SK-N-MC (cell line): Measurements from ENCODE around the gene ROCK2.

Experiments
- DNase-seq: peaks from one replicate; pipeline ENCODE4 v3.0.0-alpha.2; 2011; ENCODE audit warnings: low read depth, low spot score
- H3K27ac ChIP-seq: fragments of 200-600 bp; sonication (generic); 2 replicates; pipeline ENCODE4 v1.5.1; 2016; ENCODE audit warnings: mixed run types
- H3K36me3 ChIP-seq: fragments of 200-600 bp; sonication (generic); 2 replicates; pipeline ENCODE4 v1.6.1; 2017; ENCODE audit warnings: antibody characterized with exemption, low read length, mixed read lengths; ENCODE audit not compliant: insufficient read depth
- H3K4me3 ChIP-seq: fragments of 200-600 bp; sonication (generic); 2 replicates; pipeline ENCODE4 v1.5.1; 2016
- H3K9ac ChIP-seq: fragments of 200-600 bp; sonication (generic); 2 replicates; pipeline ENCODE4 v1.8.0; 2017; ENCODE audit warnings: mixed run types, mixed read lengths; ENCODE audit not compliant: insufficient read length
- H3K9me3 ChIP-seq: fragments of 200-600 bp; sonication (generic); 2 replicates; pipeline ENCODE4 v1.6.1; 2017; ENCODE audit warnings: low read depth, mild to moderate bottlenecking, antibody characterized with exemption, low read length, moderate library complexity, mixed read lengths
- EZH2 ChIP-seq: fragments of 200-600 bp; sonication (generic); IDR thresholded peaks from one replicate; pipeline ENCODE4 v1.6.1; 2017; ENCODE audit warnings: antibody characterized with exemption
- FOXP2 ChIP-seq: optimal IDR thresholded peaks from 2 replicates; pipeline ENCODE3; 2011; ENCODE audit warnings: mild to moderate bottlenecking, moderate library complexity; ENCODE audit not compliant: insufficient read depth; ENCODE audit errors: extremely low read length, control extremely low read depth
- POLR2AphosphoS5 ChIP-seq: IDR thresholded peaks from 2 replicates; pipeline ENCODE4 v1.6.1; 2012; ENCODE audit warnings: mild to moderate bottlenecking, low read depth, low read length, borderline replicate concordance

ROCK2 gene

DNA sequence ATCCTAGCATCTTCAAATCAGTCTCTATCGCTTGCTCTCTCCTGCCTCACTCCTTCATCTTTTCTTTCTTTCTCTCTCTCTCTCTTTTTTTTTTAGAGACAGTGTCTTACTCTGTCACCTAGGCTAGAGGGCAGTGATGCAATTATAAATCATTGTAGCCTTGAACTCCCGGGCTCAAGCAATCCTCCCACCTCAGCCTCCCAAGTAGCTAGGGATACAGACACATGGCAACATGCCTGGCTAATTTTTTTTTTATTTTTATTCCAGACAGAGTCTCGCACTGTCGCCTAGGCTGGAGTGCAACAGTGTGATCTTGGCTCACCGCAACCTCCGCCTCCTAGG, 199.7 kb downstream of the ROCK2 start:
- Histone ChIP-seq H3K36me3 (no peaks in the 10 kb centered on the region), H3K9me3 (no peaks in the 10 kb centered on the region), H3K27ac (no peak overlapping the region), H3K9ac (no peak overlapping the region), H3K4me3 (no peak overlapping the region)
- DNase-seq: no peak
- TF ChIP-seq FOXP2 (no peak), EZH2 (no peak), POLR2AphosphoS5 (no peak)

DNA sequence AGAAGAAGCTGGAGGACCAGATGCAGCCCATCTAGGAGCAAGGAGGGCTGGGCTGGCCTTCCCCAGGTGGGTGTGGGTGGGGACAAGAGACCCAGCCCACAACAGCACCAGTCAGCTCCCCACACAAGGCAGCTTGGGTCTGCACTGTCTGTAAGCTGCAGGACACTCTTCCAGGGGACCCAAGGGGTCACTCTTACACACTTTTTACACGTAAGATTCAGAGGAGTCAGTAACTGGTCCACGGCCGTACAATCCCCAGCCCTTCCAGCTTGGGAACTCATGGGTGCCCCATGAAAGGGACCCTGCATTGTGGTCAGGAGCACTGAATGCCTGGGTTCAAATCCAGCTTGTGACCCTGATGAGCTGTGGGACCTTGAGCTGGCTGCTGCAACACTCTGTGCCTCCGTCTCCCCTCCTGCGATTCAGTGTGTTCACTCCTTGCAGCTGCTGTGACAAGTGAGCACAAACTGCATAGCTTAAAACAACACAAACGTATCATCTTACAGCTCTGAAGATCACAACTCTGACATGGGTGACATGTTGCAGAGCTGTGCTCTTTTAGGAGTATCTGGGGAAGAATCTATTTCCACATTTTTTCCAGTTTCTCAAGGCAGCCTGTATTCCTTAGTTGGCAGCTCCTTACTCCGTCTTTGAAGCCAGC, 200.2 kb downstream of the ROCK2 start:
- Histone ChIP-seq H3K36me3 (no peaks in the 10 kb centered on the region), H3K4me3 (no peak overlapping the region), H3K9me3 (no peaks in the 10 kb centered on the region), H3K27ac (no peak overlapping the region), H3K9ac (no peak overlapping the region)
- TF ChIP-seq POLR2AphosphoS5: no peak
- TF ChIP-seq FOXP2: no peak
- no peak for TF ChIP-seq EZH2
- no peak for DNase-seq

DNA sequence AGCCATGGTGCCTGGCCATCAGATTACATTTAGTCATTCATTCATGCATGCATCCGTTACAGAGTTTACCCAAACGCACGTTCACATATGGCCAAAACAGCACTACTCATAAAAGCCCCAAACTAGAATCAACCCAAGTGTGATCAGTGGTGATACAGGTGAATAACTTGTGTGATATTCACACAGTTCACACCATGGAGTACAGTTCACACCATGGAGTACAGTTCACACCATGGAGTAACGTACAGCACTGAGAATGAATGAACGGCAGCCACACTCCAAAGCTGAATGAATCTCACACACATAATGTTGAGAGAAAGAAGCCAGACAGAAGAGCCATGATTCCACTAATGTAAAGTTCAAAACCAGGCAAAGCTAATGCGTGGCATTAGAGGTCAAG, 201.4 kb downstream of the ROCK2 start:
- Histone ChIP-seq H3K9me3 (no peaks in the 10 kb centered on the region), H3K9ac (no peak overlapping the region), H3K36me3 (no peaks in the 10 kb centered on the region)

DNA sequence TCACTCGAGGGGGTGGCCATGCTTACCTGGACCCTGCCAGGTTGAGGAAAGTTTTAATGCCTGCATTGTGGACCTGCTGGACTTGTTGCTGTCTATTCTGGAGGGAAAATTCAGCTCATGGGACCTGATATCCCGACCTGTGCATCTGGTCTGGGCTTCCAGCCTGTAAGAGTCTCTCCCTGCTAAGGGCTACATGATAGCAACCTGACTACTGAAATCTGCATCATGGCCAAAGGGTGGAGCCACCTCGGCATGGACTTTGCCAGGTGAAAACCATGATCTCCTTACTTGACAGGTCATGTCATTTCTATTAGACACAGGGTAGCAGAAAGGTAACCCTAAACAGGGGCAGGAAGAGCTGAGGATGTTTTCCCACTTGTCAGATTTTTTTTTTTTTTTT, 202.1 kb downstream of the ROCK2 start:
- no peak overlapping the region for H3K27ac ChIP-seq
- no peaks in the 10 kb centered on the region for H3K9me3 ChIP-seq
- TF ChIP-seq POLR2AphosphoS5 (no peak), FOXP2 (no peak), EZH2 (no peak)

More for the DNA sequence above, 201.4 kb downstream of the ROCK2 start:
- H3K4me3 ChIP-seq: no peak overlapping the region
- DNase-seq: no peak
- TF ChIP-seq EZH2 (no peak), POLR2AphosphoS5 (no peak), FOXP2 (no peak)
- no peak overlapping the region for H3K27ac ChIP-seq

DNA sequence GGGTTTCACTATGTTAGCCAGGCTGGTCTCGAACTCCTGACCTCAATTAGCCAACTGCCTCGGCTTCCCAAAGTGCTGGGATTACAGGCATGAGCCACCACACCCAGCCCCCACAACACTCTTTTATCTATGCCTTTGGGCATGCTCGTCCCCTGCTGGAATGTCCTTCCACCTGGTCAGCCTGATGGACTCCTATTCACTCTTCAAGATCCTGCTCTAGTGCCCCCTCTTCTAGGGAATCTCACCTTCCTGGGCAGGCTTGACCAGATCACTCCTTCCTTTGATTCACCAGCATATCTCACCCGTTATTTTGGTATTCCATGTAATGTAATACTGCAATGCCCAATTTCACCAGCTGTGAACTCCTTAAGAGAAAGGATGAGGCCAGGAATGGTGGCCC, 203.1 kb downstream of the ROCK2 start:
- Histone ChIP-seq H3K36me3 (no peaks in the 10 kb centered on the region), H3K9me3 (no peaks in the 10 kb centered on the region), H3K4me3 (no peak overlapping the region), H3K9ac (no peak overlapping the region), H3K27ac (no peak overlapping the region)
- no peak for TF ChIP-seq FOXP2
- no peak for TF ChIP-seq EZH2
- TF ChIP-seq POLR2AphosphoS5: no peak
- DNase-seq: no peak

More for the DNA sequence above, 202.1 kb downstream of the ROCK2 start:
- Histone ChIP-seq H3K36me3 (no peaks in the 10 kb centered on the region), H3K9ac (no peak overlapping the region), H3K4me3 (no peak overlapping the region)
- no peak for DNase-seq

DNA sequence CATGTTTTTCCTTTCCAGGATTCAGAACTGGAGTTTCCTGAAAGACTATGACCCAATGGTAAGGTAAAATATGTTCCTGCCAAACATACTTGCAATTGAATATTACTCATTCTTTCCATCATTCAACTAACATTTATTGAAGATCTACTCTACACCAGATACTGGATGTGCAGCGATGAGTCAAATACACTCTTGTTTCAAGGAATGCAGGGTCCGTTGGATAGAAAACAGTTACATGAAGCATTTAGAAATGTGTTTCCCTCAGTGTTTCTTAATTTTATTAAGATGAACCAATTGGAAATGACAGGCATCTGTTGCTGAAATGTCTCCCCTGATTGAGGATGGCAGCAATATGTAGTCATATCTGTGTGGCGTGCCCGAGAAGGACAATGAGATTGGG, 203.9 kb downstream of the ROCK2 start:
- no peak for DNase-seq
- TF ChIP-seq POLR2AphosphoS5: no peak
- no peak for TF ChIP-seq FOXP2
- no peak for TF ChIP-seq EZH2
- no peaks in the 10 kb centered on the region for H3K36me3 ChIP-seq
- H3K9me3 ChIP-seq: no peaks in the 10 kb centered on the region
- no peak overlapping the region for H3K4me3 ChIP-seq
- H3K27ac ChIP-seq: no peak overlapping the region
- H3K9ac ChIP-seq: no peak overlapping the region

DNA sequence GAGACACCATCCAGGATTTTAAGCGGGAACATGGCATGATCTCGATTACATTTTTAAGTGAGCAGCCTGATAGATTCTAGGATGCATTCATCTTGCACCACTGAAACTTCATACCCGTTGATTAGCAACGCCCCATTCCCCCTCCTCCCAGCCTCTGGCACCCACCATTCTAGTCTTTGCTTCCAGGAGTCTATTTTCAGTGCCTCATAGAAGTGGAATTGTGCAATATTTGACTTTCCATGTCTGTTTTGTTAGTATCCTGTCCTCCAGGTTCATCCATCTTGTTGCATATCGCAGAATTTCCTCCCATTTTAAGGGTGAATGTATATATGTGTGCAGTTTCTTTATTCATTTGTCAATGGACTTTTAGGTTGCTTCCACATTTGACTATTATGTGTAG, 210.1 kb downstream of the ROCK2 start:
- H3K9ac ChIP-seq: no peak overlapping the region
- H3K4me3 ChIP-seq: no peak overlapping the region

DNA sequence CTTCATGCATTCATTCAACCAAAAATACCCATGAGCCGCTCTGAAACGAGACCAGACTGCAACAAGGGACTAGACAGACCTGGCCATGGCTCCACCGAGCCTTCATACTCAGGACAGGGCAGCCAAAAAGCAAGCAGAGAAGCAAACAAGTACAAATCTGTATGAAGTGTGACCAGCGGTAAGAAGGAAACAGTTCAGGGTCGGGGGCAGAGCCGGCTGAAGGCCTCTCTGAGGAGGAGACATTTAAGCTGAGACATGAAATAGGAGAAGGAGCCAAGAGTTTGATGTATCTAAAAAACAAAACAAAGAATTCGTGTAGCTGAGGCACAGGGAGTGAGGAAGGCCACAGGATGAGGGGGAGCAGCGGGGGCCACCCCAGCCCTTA, 210.5 kb downstream of the ROCK2 start:
- H3K4me3 ChIP-seq: no peak overlapping the region
- H3K27ac ChIP-seq: no peak overlapping the region
- no peaks in the 10 kb centered on the region for H3K9me3 ChIP-seq
- no peak overlapping the region for H3K9ac ChIP-seq
- H3K36me3 ChIP-seq: no peaks in the 10 kb centered on the region
- no peak for TF ChIP-seq POLR2AphosphoS5
- no peak for TF ChIP-seq FOXP2
- no peak for TF ChIP-seq EZH2
- DNase-seq: no peak

More for the DNA sequence above, 210.1 kb downstream of the ROCK2 start:
- DNase-seq: no peak
- no peak for TF ChIP-seq FOXP2
- no peak for TF ChIP-seq POLR2AphosphoS5
- TF ChIP-seq EZH2: no peak
- H3K27ac ChIP-seq: no peak overlapping the region
- no peaks in the 10 kb centered on the region for H3K9me3 ChIP-seq
- no peaks in the 10 kb centered on the region for H3K36me3 ChIP-seq
